ENCODE results near the gene CNN2. TPM values are rescaled to one million over a fixed set of nuclear protein-coding genes. Genes with fewer than 3 reads are reported as not detected.

CNN2 gene
- total and polyA plus RNA-seq, 2 of the 13 experiments (the other 11 are each of a cell fraction or from before 2014, with no cell fraction given): 63.6 to 70.0 TPM

DNA sequence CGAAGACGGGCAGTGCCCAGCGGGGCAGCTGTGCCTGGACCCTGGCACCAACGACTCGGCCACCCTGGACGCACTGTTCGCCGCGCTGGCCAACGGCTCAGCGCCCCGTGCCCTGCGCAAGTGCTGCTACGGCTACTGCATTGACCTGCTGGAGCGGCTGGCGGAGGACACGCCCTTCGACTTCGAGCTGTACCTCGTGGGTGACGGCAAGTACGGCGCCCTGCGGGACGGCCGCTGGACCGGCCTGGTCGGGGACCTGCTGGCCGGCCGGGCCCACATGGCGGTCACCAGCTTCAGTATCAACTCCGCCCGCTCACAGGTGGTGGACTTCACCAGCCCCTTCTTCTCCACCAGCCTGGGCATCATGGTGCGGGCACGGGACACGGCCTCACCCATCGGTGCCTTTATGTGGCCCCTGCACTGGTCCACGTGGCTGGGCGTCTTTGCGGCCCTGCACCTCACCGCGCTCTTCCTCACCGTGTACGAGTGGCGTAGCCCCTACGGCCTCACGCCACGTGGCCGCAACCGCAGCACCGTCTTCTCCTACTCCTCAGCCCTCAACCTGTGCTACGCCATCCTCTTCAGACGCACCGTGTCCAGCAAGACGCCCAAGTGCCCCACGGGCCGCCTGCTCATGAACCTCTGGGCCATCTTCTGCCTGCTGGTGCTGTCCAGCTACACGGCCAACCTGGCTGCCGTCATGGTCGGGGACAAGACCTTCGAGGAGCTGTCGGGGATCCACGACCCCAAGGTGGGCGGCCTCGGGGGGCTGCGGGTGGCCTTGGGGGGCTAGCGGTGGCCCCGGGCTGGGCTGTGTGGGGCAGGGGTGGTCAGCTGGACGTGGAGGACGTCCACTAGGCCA, 21.4 kb upstream of the CNN2 start:
- intact Hi-C loops (cut with micrococcal nuclease; ENCODE audit: unreplicated experiment): no loop called here
- ChIA-PET POLR2A (no interaction called here), CTCF (ENCODE audit: low intra/inter-chr PET ratio, low total read pairs) (no interaction called here)
- TF ChIP-seq HNRNPL (IDR thresholded peaks at IDR 0.05; ENCODE audit: low read depth, low read length): peak; percentile 78; the same call in 1 of the 2 replicates
- TF ChIP-seq, protein P1, sequence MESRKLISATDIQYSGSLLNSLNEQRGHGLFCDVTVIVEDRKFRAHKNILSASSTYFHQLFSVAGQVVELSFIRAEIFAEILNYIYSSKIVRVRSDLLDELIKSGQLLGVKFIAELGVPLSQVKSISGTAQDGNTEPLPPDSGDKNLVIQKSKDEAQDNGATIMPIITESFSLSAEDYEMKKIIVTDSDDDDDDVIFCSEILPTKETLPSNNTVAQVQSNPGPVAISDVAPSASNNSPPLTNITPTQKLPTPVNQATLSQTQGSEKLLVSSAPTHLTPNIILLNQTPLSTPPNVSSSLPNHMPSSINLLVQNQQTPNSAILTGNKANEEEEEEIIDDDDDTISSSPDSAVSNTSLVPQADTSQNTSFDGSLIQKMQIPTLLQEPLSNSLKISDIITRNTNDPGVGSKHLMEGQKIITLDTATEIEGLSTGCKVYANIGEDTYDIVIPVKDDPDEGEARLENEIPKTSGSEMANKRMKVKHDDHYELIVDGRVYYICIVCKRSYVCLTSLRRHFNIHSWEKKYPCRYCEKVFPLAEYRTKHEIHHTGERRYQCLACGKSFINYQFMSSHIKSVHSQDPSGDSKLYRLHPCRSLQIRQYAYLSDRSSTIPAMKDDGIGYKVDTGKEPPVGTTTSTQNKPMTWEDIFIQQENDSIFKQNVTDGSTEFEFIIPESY (CRISPR knock-in tag; IDR thresholded peaks at IDR 0.05): peak; percentile 70; the same call in 1 of the 2 replicates
- TF ChIP-seq KDM2A (CRISPR knock-in tag; IDR thresholded peaks at IDR 0.05; ENCODE audit: borderline replicate concordance, low read depth): peak; percentile 29; the same call in 1 of the 2 replicates
- TF ChIP-seq ZFP37 (CRISPR knock-in tag; IDR thresholded peaks at IDR 0.05; ENCODE audit: borderline replicate concordance): no peak
- TF ChIP-seq, protein P2, sequence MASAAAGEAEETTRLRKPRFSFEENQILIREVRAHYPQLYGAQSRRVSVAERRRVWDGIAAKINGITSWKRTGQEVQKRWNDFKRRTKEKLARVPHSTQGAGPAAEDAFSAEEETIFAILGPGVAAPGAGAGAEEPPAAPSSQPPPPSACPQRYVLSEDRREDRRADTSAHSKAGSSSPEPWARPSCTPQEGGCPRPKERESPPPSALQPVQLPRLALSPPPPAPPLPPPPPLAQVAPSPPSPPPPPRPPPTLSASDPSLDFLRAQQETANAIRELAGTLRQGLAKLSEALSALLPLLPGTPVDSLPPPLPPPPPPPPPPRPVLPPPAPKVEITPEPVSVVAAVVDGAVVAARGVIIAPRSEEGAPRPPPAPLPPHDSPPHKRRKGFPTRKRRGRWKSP (CRISPR knock-in tag; IDR thresholded peaks at IDR 0.05): no peak
- TF ChIP-seq, protein P3, sequence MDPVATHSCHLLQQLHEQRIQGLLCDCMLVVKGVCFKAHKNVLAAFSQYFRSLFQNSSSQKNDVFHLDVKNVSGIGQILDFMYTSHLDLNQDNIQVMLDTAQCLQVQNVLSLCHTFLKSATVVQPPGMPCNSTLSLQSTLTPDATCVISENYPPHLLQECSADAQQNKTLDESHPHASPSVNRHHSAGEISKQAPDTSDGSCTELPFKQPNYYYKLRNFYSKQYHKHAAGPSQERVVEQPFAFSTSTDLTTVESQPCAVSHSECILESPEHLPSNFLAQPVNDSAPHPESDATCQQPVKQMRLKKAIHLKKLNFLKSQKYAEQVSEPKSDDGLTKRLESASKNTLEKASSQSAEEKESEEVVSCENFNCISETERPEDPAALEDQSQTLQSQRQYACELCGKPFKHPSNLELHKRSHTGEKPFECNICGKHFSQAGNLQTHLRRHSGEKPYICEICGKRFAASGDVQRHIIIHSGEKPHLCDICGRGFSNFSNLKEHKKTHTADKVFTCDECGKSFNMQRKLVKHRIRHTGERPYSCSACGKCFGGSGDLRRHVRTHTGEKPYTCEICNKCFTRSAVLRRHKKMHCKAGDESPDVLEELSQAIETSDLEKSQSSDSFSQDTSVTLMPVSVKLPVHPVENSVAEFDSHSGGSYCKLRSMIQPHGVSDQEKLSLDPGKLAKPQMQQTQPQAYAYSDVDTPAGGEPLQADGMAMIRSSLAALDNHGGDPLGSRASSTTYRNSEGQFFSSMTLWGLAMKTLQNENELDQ (CRISPR knock-in tag; IDR thresholded peaks at IDR 0.05; ENCODE audit: borderline replicate concordance): no peak
- TF ChIP-seq HOXA3 (CRISPR knock-in tag; IDR thresholded peaks at IDR 0.05): peak; percentile 33; the same call in 1 of the 2 replicates
- TF ChIP-seq ZNF788 (CRISPR knock-in tag; IDR thresholded peaks at IDR 0.05; ENCODE audit: borderline replicate concordance): no peak
- TF ChIP-seq AGO1 (IDR thresholded peaks at IDR 0.05; ENCODE audit: low read depth, low read length, poor library complexity, severe bottlenecking): peak; percentile 62
- TF ChIP-seq KLF6 (CRISPR knock-in tag; IDR thresholded peaks at IDR 0.05): no peak
- TF ChIP-seq AGO2 (optimal IDR thresholded peaks at IDR 0.05; ENCODE audit: low read depth, low read length): peak; percentile 67
- peaks cover 22% of the 10 kb centered on the region for H3K4me1 ChIP-seq (ENCODE audit: insufficient read depth, low read length)
- no TSS peak for BruUV-seq (replicated peaks)
- no peak overlapping the region for H3K9ac ChIP-seq (ENCODE audit: insufficient read depth, low read depth, low read length)
- no peak for FAIRE-seq
- H4K20me1 ChIP-seq (ENCODE audit: insufficient read depth, low read length): no peaks in the 10 kb centered on the region
- H3K79me2 ChIP-seq (ENCODE audit: insufficient read depth, low read length): no peaks in the 10 kb centered on the region
- DNase-seq (ENCODE audit: low spot score): no peak
- H3K4me3 ChIP-seq (replicated peaks in 1 of 3; ENCODE audit: insufficient read depth in 1 of 3, low read depth in 2 of 3, low read length in 3 of 3): no peak overlapping the region
- H3K36me3 ChIP-seq (replicated peaks in 1 of 2; ENCODE audit: control insufficient read depth in 1 of 2, insufficient read depth in 2 of 2, low read length in 2 of 2): no peaks in the 10 kb centered on the region; a peak in 1 of 5 replicates
- H3K9me3 ChIP-seq (ENCODE audit: low read length): no peaks in the 10 kb centered on the region
- no peak overlapping the region for H3K27ac ChIP-seq (ENCODE audit: extremely low read length, insufficient read depth, low read length)
- ATAC-seq: no peak
- 73% methylated on average over 42 of the region's 70 CpGs for WGBS (ENCODE audit: low lambda C conversion rate)
- in situ Hi-C loops (cut with HindIII; ENCODE audit: extremely low pct_ligation_motif_present, low pct_unique_long_range_greater_than_20kb): no loop called here
- H3K27me3 ChIP-seq (ENCODE audit: control insufficient read depth in 1 of 2, insufficient read depth in 2 of 2, low read length in 2 of 2): peaks cover 15 to 36% of the 10 kb centered on the region in 2 experiments
- no peak overlapping the region for H3K4me2 ChIP-seq (ENCODE audit: low read depth, low read length)
- no peak overlapping the region for H2AFZ ChIP-seq (ENCODE audit: low read length)

Data from HepG2 (cell line).